ENCODE results near the gene TNRC6A. TPM values are rescaled to one million over a fixed set of nuclear protein-coding genes. Genes with fewer than 3 reads are reported as not detected.
"Not testable (repeated sequence)": the region's sequence is repeated elsewhere in the genome, so short reads cannot be mapped to it uniquely, and the experiment has no call there.

Gene TNRC6A
- total RNA-seq, 2 experiments from 2014 or later, result 38.1 to 60.3 TPM

- BruUV-seq (replicated peaks), result no TSS peak
- ChIA-PET CTCF (ENCODE audit: unreplicated experiment) (no interaction called here), POLR2A (interaction anchor here (0.8 kb wide), 1 partner anchor 12 kb away, joined by 3 read pairs; no protein-coding TSS in a partner anchor)
- peaks cover 41% of the 10 kb centered on the region for H4K20me1 ChIP-seq (ENCODE audit: insufficient read depth, low read length)
- no peaks in the 10 kb centered on the region; the same call in 1 of the 2 replicates for H3K9me3 ChIP-seq (ENCODE audit: low read length)
- intact Hi-C loops (cut with micrococcal nuclease; ENCODE audit: unreplicated experiment), result no loop called here
- peak; percentile 19 for DNase-seq (ENCODE audit: low spot score)
- TF ChIP-seq CTCF (conservative IDR thresholded peaks at IDR 0.05; ENCODE audit: low read length) (no peak), EZH2phosphoT487 (IDR thresholded peaks at IDR 0.05; ENCODE audit: borderline replicate concordance, low read depth, low read length) (no peak)
- H3K9me2 ChIP-seq (ENCODE audit: insufficient read depth, low read length), result no peaks in the 10 kb centered on the region
- H3K79me2 ChIP-seq (ENCODE audit: insufficient read depth, low read depth, low read length), result peaks cover 97% of the 10 kb centered on the region
- no peak overlapping the region for H3K27ac ChIP-seq (ENCODE audit: low read depth, low read length, poor library complexity, severe bottlenecking)
- H3K4me2 ChIP-seq (ENCODE audit: low read length), result no peak overlapping the region
- no peak overlapping the region for H3K4me3 ChIP-seq (ENCODE audit: low read depth, low read length, poor library complexity, severe bottlenecking)
- H3K4me1 ChIP-seq (ENCODE audit: insufficient read depth, low read length, poor library complexity, severe bottlenecking), result peaks cover 9% of the 10 kb centered on the region
- peaks cover 78% of the 10 kb centered on the region for H3K36me3 ChIP-seq (ENCODE audit: insufficient read depth, low read length)
- H2AFZ ChIP-seq (ENCODE audit: low read length), result no peak overlapping the region
These were observed 9.4 kb downstream of the TNRC6A start for GRCh38 chr16:24738895-24739294.

DNA sequence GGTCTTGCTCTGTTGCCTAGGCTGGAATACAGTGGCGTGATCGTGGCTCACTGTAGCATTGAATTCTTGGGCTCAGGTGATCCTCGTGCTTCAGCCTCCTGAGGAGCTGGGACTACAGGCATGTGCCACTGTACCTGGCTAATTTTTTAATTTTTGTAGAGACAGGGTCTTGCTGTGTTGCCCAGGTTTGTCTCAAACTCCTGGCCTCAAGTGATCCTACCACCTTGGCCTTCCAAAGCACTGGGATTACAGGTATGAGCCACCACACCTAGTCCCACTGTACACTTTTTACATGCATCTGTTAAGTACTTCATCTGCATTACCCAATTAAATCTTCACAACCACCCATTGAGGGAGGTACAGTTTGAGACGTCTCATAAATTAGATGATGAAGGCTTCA lies 12.4 kb downstream of the TNRC6A start:
- H3K4me3 ChIP-seq (ENCODE audit: low read depth, low read length, poor library complexity, severe bottlenecking), result no peak overlapping the region
- H4K20me1 ChIP-seq (ENCODE audit: insufficient read depth, low read length), result peaks cover 47% of the 10 kb centered on the region
- H2AFZ ChIP-seq (ENCODE audit: low read length), result no peak overlapping the region
- TF ChIP-seq CTCF (conservative IDR thresholded peaks at IDR 0.05; ENCODE audit: low read length) (no peak), EZH2phosphoT487 (IDR thresholded peaks at IDR 0.05; ENCODE audit: borderline replicate concordance, low read depth, low read length) (no peak)
- H3K79me2 ChIP-seq (ENCODE audit: insufficient read depth, low read depth, low read length), result peaks cover 100% of the 10 kb centered on the region
- H3K27ac ChIP-seq (ENCODE audit: low read depth, low read length, poor library complexity, severe bottlenecking), result no peak overlapping the region
- ChIA-PET CTCF (ENCODE audit: unreplicated experiment) (no interaction called here), POLR2A (interaction anchor here (1.6 kb wide), 1 partner anchor 14 kb away, joined by 4 read pairs; no protein-coding TSS in a partner anchor)
- H3K4me2 ChIP-seq (ENCODE audit: low read length), result no peak overlapping the region
- intact Hi-C loops (cut with micrococcal nuclease; ENCODE audit: unreplicated experiment), result no loop called here
- H3K36me3 ChIP-seq (ENCODE audit: insufficient read depth, low read length), result peaks cover 83% of the 10 kb centered on the region
- BruUV-seq (replicated peaks), result no TSS peak
- DNase-seq (ENCODE audit: low spot score), result no peak
- no peaks in the 10 kb centered on the region; the same call in 1 of the 2 replicates for H3K9me3 ChIP-seq (ENCODE audit: low read length)
- H3K9me2 ChIP-seq (ENCODE audit: insufficient read depth, low read length), result no peaks in the 10 kb centered on the region
- H3K4me1 ChIP-seq (ENCODE audit: insufficient read depth, low read length, poor library complexity, severe bottlenecking), result peaks cover 14% of the 10 kb centered on the region

- CTCF ChIA-PET (ENCODE audit: unreplicated experiment); H3K4me2 ChIP-seq (ENCODE audit: low read length); H3K4me3 ChIP-seq (ENCODE audit: low read depth, low read length, poor library complexity, severe bottlenecking); intact Hi-C loops (cut with micrococcal nuclease; ENCODE audit: unreplicated experiment); DNase-seq (ENCODE audit: low spot score); H3K4me1 ChIP-seq (ENCODE audit: insufficient read depth, low read length, poor library complexity, severe bottlenecking); H3K9me2 ChIP-seq (ENCODE audit: insufficient read depth, low read length); BruUV-seq (replicated peaks); H2AFZ ChIP-seq (ENCODE audit: low read length); H3K9me3 ChIP-seq (ENCODE audit: low read length); H3K27ac ChIP-seq (ENCODE audit: low read depth, low read length, poor library complexity, severe bottlenecking): not testable (repeated sequence)
- Histone ChIP-seq H3K36me3 (ENCODE audit: insufficient read depth, low read length) (peaks cover 87% of the 10 kb centered on the region), H3K79me2 (ENCODE audit: insufficient read depth, low read depth, low read length) (peaks cover 100% of the 10 kb centered on the region), H4K20me1 (ENCODE audit: insufficient read depth, low read length) (peaks cover 52% of the 10 kb centered on the region)
- POLR2A ChIA-PET, result interaction anchor here (0.7 kb wide), 1 partner anchor 105 kb away, joined by 3 read pairs; no protein-coding TSS in a partner anchor
These were observed 13.2 kb downstream of the TNRC6A start for GRCh38 chr16:24742610-24743009.

Measured in OCI-LY7 (cell line).